Measurements from ENCODE around the gene ANKRD9. TPM values are rescaled to one million over a fixed set of nuclear protein-coding genes. Genes with fewer than 3 reads are reported as not detected.

The ANKRD9 gene
- total RNA-seq, 4 donors from 2014 or later = 1.8 to 16.5 (median 7.5) TPM

DNA sequence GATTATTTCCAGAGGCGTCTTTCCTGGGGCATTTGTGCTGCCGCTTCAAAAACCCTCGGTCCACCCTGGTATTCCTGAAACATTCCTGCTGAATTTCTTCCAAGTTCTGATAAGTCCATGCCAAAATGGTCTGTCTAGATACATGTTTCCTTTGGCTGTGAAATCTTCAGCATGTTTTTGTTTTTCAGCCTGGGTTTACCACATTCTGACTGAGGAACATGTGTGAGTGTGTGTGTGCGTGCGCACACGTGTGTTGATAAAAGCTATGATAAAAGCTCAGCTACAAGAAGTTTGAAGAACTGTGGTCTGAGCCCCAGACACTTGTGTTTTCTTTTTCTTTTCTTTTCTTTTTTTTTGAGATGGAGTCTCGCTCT lies 22.4 kb downstream of the ANKRD9 start:
- Histone ChIP-seq H3K9me3 (no peaks in the 10 kb centered on the region), H3K27me3 (no peaks in the 10 kb centered on the region), H3K4me1 (no peaks in the 10 kb centered on the region), H3K4me3 (no peak overlapping the region), H3K36me3 (no peaks in the 10 kb centered on the region), H3K27ac (no peak overlapping the region)
- no peak for DNase-seq
- intact Hi-C loops (cut with DNase I; ENCODE audit: low total_unique reads) = no loop called here
- no peak for TF ChIP-seq CTCF (IDR thresholded peaks at IDR 0.05)
- no peak for TF ChIP-seq POLR2A (IDR thresholded peaks at IDR 0.05)

DNA sequence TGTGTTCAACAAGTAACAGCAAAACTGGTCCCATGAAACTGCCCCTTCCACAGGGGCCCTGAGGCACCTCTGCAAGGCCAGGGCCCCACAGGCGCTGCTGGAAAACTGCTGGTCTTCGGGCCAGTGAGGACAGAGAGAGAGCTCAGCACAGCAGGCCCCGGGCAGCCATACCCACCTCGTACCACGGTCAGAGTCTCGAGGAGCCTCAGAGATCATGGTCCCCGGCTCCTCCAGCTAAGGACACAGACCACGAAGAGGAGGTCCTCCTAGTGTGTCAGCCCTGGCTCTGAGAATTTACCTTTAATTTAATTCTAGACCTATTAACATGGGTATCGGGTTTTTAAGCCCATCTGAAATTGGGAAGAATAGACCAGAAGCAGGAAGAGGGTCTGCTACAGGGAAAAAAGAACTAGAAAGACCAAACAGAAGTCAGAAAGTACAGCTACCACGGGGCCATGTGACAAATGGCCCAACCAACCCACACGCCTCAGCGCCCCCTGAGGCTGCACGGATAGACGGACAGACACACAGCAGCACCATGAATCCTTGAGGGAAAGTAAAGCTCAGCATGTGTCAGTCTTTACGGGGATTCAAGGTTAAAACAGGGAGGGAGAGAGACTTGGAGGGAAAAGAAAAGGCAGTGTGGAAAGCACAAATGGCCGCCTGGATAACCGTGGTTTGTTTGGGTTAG lies 22.9 kb downstream of the ANKRD9 start:
- Histone ChIP-seq H3K27me3 (no peaks in the 10 kb centered on the region), H3K4me1 (no peaks in the 10 kb centered on the region), H3K27ac (no peak overlapping the region), H3K4me3 (no peak overlapping the region), H3K36me3 (no peaks in the 10 kb centered on the region), H3K9me3 (no peaks in the 10 kb centered on the region)
- DNase-seq = no peak
- intact Hi-C loops (cut with DNase I; ENCODE audit: low total_unique reads) = no loop called here
- no peak for TF ChIP-seq CTCF (IDR thresholded peaks at IDR 0.05)
- TF ChIP-seq POLR2A (IDR thresholded peaks at IDR 0.05) = no peak

DNA sequence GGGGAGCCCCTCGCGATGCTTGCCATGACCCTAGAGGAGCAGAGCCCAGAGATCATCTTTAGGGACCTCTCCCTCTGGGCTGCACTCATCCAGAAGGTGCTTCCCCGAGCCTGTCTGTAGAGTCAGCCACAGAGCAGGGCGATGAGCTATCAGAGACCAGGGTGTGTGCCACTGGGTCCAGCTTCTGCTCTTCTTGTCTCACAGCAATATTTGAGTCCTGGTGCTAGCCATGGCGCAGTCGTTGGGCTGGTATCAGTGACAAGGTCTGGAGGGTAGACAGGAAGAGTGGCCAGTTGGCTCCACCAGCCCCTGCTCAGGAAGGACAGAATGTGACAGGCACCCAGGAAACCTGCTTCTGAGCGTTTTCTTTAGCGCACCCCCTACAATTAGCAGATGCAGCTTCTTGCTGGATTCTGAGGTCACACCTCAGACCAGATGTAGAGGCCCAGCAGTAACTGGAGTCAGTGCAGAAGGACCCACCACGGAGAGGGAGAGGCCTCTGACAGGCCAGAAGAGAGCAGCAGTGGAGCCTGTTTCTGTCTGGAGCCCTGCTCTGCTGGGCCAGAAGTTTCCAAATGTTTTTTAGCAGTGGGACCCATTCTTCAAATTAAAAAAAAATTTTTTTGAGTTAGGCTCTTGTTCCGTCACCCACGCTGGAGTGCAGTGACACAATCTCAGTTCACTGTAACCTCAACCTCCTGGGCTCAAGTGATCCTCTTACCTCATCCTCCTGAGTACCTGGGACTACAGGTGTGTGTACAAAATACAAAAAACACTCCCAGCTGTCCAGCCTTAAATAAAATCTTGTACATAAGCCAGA lies 23.7 kb downstream of the ANKRD9 start:
- no peak for DNase-seq
- no peak overlapping the region for H3K4me3 ChIP-seq
- no peaks in the 10 kb centered on the region for H3K4me1 ChIP-seq
- no peak for TF ChIP-seq POLR2A (IDR thresholded peaks at IDR 0.05)
- no peak for TF ChIP-seq CTCF (IDR thresholded peaks at IDR 0.05)
- H3K27me3 ChIP-seq = no peaks in the 10 kb centered on the region
- no peak overlapping the region for H3K27ac ChIP-seq
- no peaks in the 10 kb centered on the region for H3K36me3 ChIP-seq
- no peaks in the 10 kb centered on the region for H3K9me3 ChIP-seq
- intact Hi-C loops (cut with DNase I; ENCODE audit: low total_unique reads) = no loop called here

DNA sequence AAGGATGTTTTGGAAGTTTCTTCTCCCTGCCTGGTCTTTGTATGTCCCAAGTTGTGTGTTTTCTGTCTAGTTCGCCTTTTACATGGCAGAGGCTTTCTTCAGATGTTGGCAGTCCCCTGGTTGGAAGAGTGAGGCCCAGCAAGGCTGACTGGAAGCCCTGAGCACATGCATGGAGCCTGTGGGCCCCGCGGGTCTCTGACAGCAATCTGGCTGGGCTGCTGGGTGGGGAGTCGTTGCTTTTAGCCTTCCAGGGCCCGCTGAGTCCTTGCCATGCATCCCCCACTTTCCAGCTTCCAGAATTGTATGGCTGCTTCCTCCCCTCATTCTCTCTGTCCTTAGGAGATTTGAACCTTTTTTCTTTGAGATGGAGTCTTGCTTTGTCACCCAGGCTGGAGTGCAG lies 25.3 kb downstream of the ANKRD9 start:
- Histone ChIP-seq H3K36me3 (no peaks in the 10 kb centered on the region), H3K4me1 (no peaks in the 10 kb centered on the region), H3K27me3 (no peaks in the 10 kb centered on the region), H3K9me3 (no peaks in the 10 kb centered on the region), H3K4me3 (no peak overlapping the region), H3K27ac (no peak overlapping the region)
- TF ChIP-seq POLR2A (IDR thresholded peaks at IDR 0.05) (no peak), CTCF (IDR thresholded peaks at IDR 0.05) (no peak)
- no peak for DNase-seq
- intact Hi-C loops (cut with DNase I; ENCODE audit: low total_unique reads) = no loop called here

DNA sequence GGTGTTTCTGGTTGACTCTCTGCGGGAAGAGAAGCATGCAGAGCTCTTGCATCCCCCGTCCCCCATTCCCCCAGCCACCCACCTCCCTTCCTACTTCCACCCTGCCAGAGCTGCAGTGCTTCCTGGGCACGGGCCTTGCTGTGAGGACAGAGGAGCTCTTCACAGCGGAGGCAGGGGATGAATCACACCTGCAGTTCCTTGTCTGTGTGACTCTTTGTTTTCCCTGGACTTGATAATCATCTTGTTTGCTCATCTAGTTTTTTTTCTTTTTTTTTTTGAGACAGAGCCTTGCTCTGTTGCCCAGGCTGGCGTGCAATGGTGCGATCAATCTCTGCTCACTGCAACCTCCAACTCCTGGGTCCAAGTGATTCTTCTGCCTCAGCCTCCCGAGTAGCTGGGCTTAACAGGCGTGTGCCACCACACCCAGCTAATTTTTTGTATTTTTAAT lies 27.8 kb downstream of the ANKRD9 start:
- DNase-seq = no peak

More for the DNA sequence above, 27.8 kb downstream of the ANKRD9 start:
- Histone ChIP-seq H3K27me3 (no peaks in the 10 kb centered on the region), H3K27ac (no peak overlapping the region), H3K9me3 (no peaks in the 10 kb centered on the region), H3K4me1 (no peaks in the 10 kb centered on the region), H3K4me3 (no peak overlapping the region), H3K36me3 (no peaks in the 10 kb centered on the region)
- intact Hi-C loops (cut with DNase I; ENCODE audit: low total_unique reads) = no loop called here
- TF ChIP-seq POLR2A (IDR thresholded peaks at IDR 0.05) (no peak), CTCF (IDR thresholded peaks at IDR 0.05) (no peak)

Data from uterus (tissue), 4 donors.